H1 (cell line): Measurements from ENCODE around the gene OOSP4A. TPM values are rescaled to one million over a fixed set of nuclear protein-coding genes. Genes with fewer than 3 reads are reported as not detected.

Source experiments
- CTCF ChIA-PET: fragments of 300-600 bp; sonication (Branson Sonifier 250); formaldehyde crosslinking; loops from one replicate; lab custom pipeline; 2021; ENCODE audit not compliant: partially characterized antibody; lab: Charles Lee
- POLR2A ChIA-PET: fragments of 300-600 bp; sonication (Branson Sonifier 250); formaldehyde crosslinking; loops from one replicate; lab custom pipeline; 2021; ENCODE audit warnings: inconsistent platforms; ENCODE audit not compliant: partially characterized antibody; lab: Charles Lee
- DNase-seq, 2 experiments: peaks; one replicate each; pipeline versions ENCODE4 v3.0.0 to v3.0.0-alpha.2; 2010 to 2022; ENCODE audit warnings: low spot score in 2 of 2, low read depth in 1 of 2, mixed read lengths in 1 of 2
- FAIRE-seq: peaks from 2 replicates; lab custom pipeline; 2011; peaks lifted over from hg19 to GRCh38; lab: Jason Lieb, UNC
- H2AFZ ChIP-seq: 2 replicates; pipeline ENCODE4 v1.8.1; 2012; ENCODE audit warnings: low read length, inconsistent platforms
- H2AK5ac ChIP-seq: 2 replicates; pipeline ENCODE4 v1.6.1; 2013; ENCODE audit warnings: low read depth, low read length
- H2BK120ac ChIP-seq: replicated peaks from 2 replicates; pipeline ENCODE3; 2013; ENCODE audit warnings: low read depth, low read length, inconsistent platforms
- H2BK12ac ChIP-seq: 2 replicates; pipeline ENCODE4 v1.6.1; 2013; ENCODE audit warnings: low read depth, low read length
- H2BK15ac ChIP-seq: 2 replicates; pipeline ENCODE4 v1.6.1; 2013; ENCODE audit warnings: low read length
- H2BK20ac ChIP-seq: 2 replicates; pipeline ENCODE4 v1.6.1; 2013; ENCODE audit warnings: low read length
- H2BK5ac ChIP-seq: 2 replicates; pipeline ENCODE4 v1.6.1; 2013; ENCODE audit warnings: low read depth, low read length
- H3K14ac ChIP-seq: 2 replicates; pipeline ENCODE4 v1.6.1; 2013; ENCODE audit warnings: inconsistent platforms; ENCODE audit not compliant: insufficient read length
- H3K18ac ChIP-seq: 2 replicates; pipeline ENCODE4 v1.6.1; 2013; ENCODE audit warnings: low read length; ENCODE audit errors: extremely low read depth
- H3K23ac ChIP-seq: 2 replicates; pipeline ENCODE4 v1.6.1; 2013; ENCODE audit warnings: inconsistent platforms; ENCODE audit not compliant: insufficient read length
- H3K23me2 ChIP-seq: 2 replicates; pipeline ENCODE4 v1.6.1; 2013; ENCODE audit warnings: low read depth, low read length
- H3K27ac ChIP-seq: 2 replicates; pipeline ENCODE4 v1.6.1; 2011; ENCODE audit warnings: low read depth, low read length, inconsistent platforms
- H3K27me3 ChIP-seq, 4 experiments: replicated peaks in 1 of 4; 1 replicate in 1 of 4; 2 replicates in 3 of 4; pipeline versions ENCODE4 v1.6.1 to v1.8.1; 2011 to 2013; ENCODE audit warnings: low read length in 3 of 4, mild to moderate bottlenecking in 3 of 4, inconsistent platforms in 2 of 4, mixed read lengths in 2 of 4, moderate library complexity in 1 of 4; ENCODE audit not compliant: control insufficient read depth in 3 of 4, insufficient read depth in 3 of 4; ENCODE audit errors: extremely low read depth in 1 of 4
- H3K36me3 ChIP-seq, 4 experiments: 2 replicates each; pipeline versions ENCODE4 v1.6.1 to v1.8.1; 2011 to 2013; ENCODE audit warnings: mild to moderate bottlenecking in 4 of 4, low read length in 3 of 4, moderate library complexity in 2 of 4, control low read depth in 1 of 4, inconsistent platforms in 1 of 4; ENCODE audit not compliant: insufficient read depth in 4 of 4, control insufficient read depth in 2 of 4
- H3K4ac ChIP-seq: replicated peaks from 2 replicates; pipeline ENCODE3; 2013; ENCODE audit warnings: low read length, low read depth, mixed read lengths, inconsistent platforms; ENCODE audit not compliant: insufficient read length
- H3K4me1 ChIP-seq, 4 experiments: replicated peaks in 1 of 4; 1 replicate in 1 of 4; 2 replicates in 3 of 4; pipeline versions ENCODE4 v1.6.1 to v1.8.1; 2011 to 2013; ENCODE audit warnings: low read length in 3 of 4, inconsistent platforms in 2 of 4, mixed read lengths in 1 of 4; ENCODE audit not compliant: insufficient read depth in 4 of 4, control insufficient read depth in 3 of 4
- H3K4me2 ChIP-seq, 2 experiments: 2 replicates each; pipeline versions ENCODE4 v1.6.1 to v1.8.1; 2011 to 2013; ENCODE audit warnings: low read depth in 2 of 2, low read length in 2 of 2, control low read depth in 1 of 2, inconsistent platforms in 1 of 2, mild to moderate bottlenecking in 1 of 2; ENCODE audit not compliant: insufficient read depth in 1 of 2
- H3K4me3 ChIP-seq, 4 experiments: fragments of 200-600, 300-600 bp in 1 of 4; sonication (generic), shearing (Covaris generic), sonication (Bioruptor Twin) in 1 of 4; 2 replicates each; pipeline versions ENCODE4 v1.5.1 to v1.8.1; 2011 to 2016; ENCODE audit warnings: low read length in 4 of 4, low read depth in 3 of 4, control low read depth in 2 of 4, inconsistent platforms in 2 of 4, mild to moderate bottlenecking in 2 of 4, mixed read lengths in 1 of 4, moderate library complexity in 1 of 4; ENCODE audit not compliant: insufficient read depth in 2 of 4; ENCODE audit errors: extremely low read depth in 1 of 4
- H3K56ac ChIP-seq: replicated peaks from 2 replicates; pipeline ENCODE3; 2013; ENCODE audit warnings: low read depth, mild to moderate bottlenecking, mixed read lengths, low read length, inconsistent platforms; ENCODE audit not compliant: insufficient read length
- H3K79me1 ChIP-seq: 2 replicates; pipeline ENCODE4 v1.6.1; 2013; ENCODE audit warnings: low read depth, low read length, control low read depth
- H3K79me2 ChIP-seq, 2 experiments: 2 replicates each; pipeline versions ENCODE4 v1.6.1 to v1.8.1; 2012 to 2013; ENCODE audit warnings: low read length in 2 of 2, mild to moderate bottlenecking in 2 of 2, inconsistent platforms in 1 of 2; ENCODE audit not compliant: insufficient read depth in 2 of 2, control insufficient read depth in 1 of 2
- H3K9ac ChIP-seq, 4 experiments: replicated peaks in 1 of 4; 1 replicate in 1 of 4; 2 replicates in 3 of 4; pipeline versions ENCODE4 v1.6.1 to v1.8.1; 2011 to 2013; ENCODE audit warnings: low read depth in 3 of 4, low read length in 3 of 4, control low read depth in 2 of 4, mild to moderate bottlenecking in 2 of 4, moderate library complexity in 2 of 4, inconsistent platforms in 1 of 4; ENCODE audit errors: extremely low read depth in 1 of 4
- H3K9me3 ChIP-seq, 2 experiments: 2 replicates each; pipeline versions ENCODE4 v1.6.1 to v1.8.1; 2012 to 2013; ENCODE audit warnings: mild to moderate bottlenecking in 2 of 2, moderate library complexity in 2 of 2, control low read depth in 1 of 2, inconsistent platforms in 1 of 2, low read depth in 1 of 2, low read length in 1 of 2, mixed read lengths in 1 of 2; ENCODE audit not compliant: insufficient read depth in 2 of 2
- H4K20me1 ChIP-seq, 2 experiments: replicated peaks in 1 of 2; 2 replicates each; pipeline versions ENCODE3 to v1.8.1; 2011 to 2013; ENCODE audit warnings: inconsistent platforms in 2 of 2, low read length in 2 of 2, mild to moderate bottlenecking in 1 of 2; ENCODE audit not compliant: insufficient read depth in 2 of 2, control insufficient read depth in 1 of 2
- H4K5ac ChIP-seq: 2 replicates; pipeline ENCODE4 v1.6.1; 2013; ENCODE audit warnings: low read length, low read depth, mixed read lengths, inconsistent platforms; ENCODE audit not compliant: insufficient read length
- H4K8ac ChIP-seq: 2 replicates; pipeline ENCODE4 v1.8.0; 2013; ENCODE audit warnings: mild to moderate bottlenecking, moderate library complexity, low read length, inconsistent platforms; ENCODE audit not compliant: insufficient read depth; ENCODE audit errors: extremely low read depth
- H4K91ac ChIP-seq: replicated peaks from 2 replicates; pipeline ENCODE3; 2013; ENCODE audit warnings: low read length, mixed read lengths, inconsistent platforms; ENCODE audit not compliant: insufficient read length
- KDM4A ChIP-seq: IDR thresholded peaks from one replicate; pipeline ENCODE4 v1.7.1; 2012; ENCODE audit warnings: low read depth, mild to moderate bottlenecking, moderate library complexity, low read length, inconsistent platforms; ENCODE audit not compliant: severe bottlenecking
- USF2 ChIP-seq: IDR thresholded peaks from 2 replicates; pipeline ENCODE4 v1.6.1; 2011; ENCODE audit warnings: low read length, improper control_type of control experiment
- ZNF274 ChIP-seq: IDR thresholded peaks from 2 replicates; pipeline ENCODE4 v1.7.0; 2012; ENCODE audit warnings: low read length, borderline replicate concordance; ENCODE audit errors: extremely low read depth
- WGBS, 2 experiments: shearing (Covaris generic) in 1 of 2; methylation state at CpG; one replicate each; pipeline versions ENCODE4 v1.1.6 to v1.1.7; 2013 to 2015; ENCODE audit warnings: low lambda C conversion rate in 2 of 2, mixed read lengths in 2 of 2, inconsistent platforms in 1 of 2, low coverage in 1 of 2, missing lambda C conversion rate in 1 of 2; ENCODE audit not compliant: insufficient replicate concordance in 2 of 2, insufficient coverage in 1 of 2, insufficient read length in 1 of 2; ENCODE audit errors: extremely low coverage in 1 of 2, missing lambda C conversion rate in 1 of 2; 5-methylcytosine and 5-hydroxymethylcytosine counted together
- polyA plus RNA-seq, 7 experiments: library from polyadenylated mRNA; depleted of rRNA in 3 of 7; stranded (reverse) in 5 of 7; unstranded in 2 of 7; fragments of >200 nt in 5 of 7; fragments of 200-250 nt in 2 of 7; gene quantifications; 1 replicate in 5 of 7; 2 replicates in 1 of 7; 4 replicates in 1 of 7; pipeline versions ENCODE4 v1.2.1 to v1.2.3, GENCODE V29; 2011 to 2013; ENCODE audit warnings: missing spikeins in 2 of 7, mixed read lengths in 2 of 7
- total RNA-seq: library from RNA; stranded (reverse); fragmentation: NEBNext Ultra II Directional; extraction: Animal tissue kit (Norgen Biotek cat#: 25700); gene quantifications from 2 replicates; pipeline ENCODE4 v1.2.1, GENCODE V29; 2021
- TF ChIP-seq, protein P1 (sequence below): IDR thresholded peaks from 2 replicates; pipeline ENCODE4 v1.6.1; 2012; ENCODE audit warnings: inconsistent platforms

Gene OOSP4A
- total and polyA plus RNA-seq, 2 of the 8 experiments (the other 6 are each of a cell fraction or from before 2014, with no cell fraction given) = not detected

DNA sequence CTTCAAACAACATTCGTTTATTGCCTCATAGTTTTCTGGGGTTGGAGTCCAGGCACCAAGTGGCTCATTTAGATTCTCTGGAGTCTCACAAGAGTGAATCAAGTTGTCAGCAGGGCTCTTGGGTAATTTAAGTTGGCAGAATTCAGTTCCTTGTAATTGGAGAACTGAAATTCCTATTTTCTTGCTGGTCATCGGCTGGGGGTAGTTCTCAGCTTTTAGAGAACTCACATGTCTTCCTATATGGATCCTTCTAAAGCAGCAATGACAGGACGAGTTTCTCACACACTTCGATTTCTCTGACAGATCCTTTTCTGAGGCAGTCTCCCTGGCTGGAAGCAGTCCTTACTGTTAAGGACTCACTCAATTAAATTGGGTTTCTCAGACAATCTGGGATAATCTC, 35.9 kb downstream of the OOSP4A start:
- Histone ChIP-seq H3K23ac (no peak overlapping the region), H3K27me3 (no peaks in the 10 kb centered on the region), H2BK5ac (no peak overlapping the region), H3K4me2 (no peak overlapping the region), H3K27ac (no peak overlapping the region), H3K56ac (no peak overlapping the region), H4K20me1 (no peaks in the 10 kb centered on the region), H2AFZ (no peak overlapping the region), H2AK5ac (no peak overlapping the region), H3K9me3 (no peaks in the 10 kb centered on the region), H4K5ac (no peak overlapping the region), H2BK15ac (no peak overlapping the region), H3K14ac (no peak overlapping the region), H2BK20ac (no peak overlapping the region), H4K8ac (no peak overlapping the region), H3K4ac (no peak overlapping the region), H3K36me3 (no peaks in the 10 kb centered on the region), H3K9ac (no peak overlapping the region), H2BK12ac (no peak overlapping the region), H3K4me1 (no peaks in the 10 kb centered on the region), H3K18ac (no peak overlapping the region), H4K91ac (no peak overlapping the region), H2BK120ac (no peak overlapping the region), H3K23me2 (no peaks in the 10 kb centered on the region), H3K79me2 (no peaks in the 10 kb centered on the region), H3K4me3 (no peak overlapping the region), H3K79me1 (no peaks in the 10 kb centered on the region)
- ChIA-PET POLR2A (no interaction called here), CTCF (no interaction called here)
- FAIRE-seq (no peak), DNase-seq (no peak)
- TF ChIP-seq KDM4A (no peak), ZNF274 (peak; percentile 47; the same call in 1 of the 2 replicates), USF2 (no peak)
- TF ChIP-seq, protein P1, sequence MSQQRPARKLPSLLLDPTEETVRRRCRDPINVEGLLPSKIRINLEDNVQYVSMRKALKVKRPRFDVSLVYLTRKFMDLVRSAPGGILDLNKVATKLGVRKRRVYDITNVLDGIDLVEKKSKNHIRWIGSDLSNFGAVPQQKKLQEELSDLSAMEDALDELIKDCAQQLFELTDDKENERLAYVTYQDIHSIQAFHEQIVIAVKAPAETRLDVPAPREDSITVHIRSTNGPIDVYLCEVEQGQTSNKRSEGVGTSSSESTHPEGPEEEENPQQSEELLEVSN = no peak
- WGBS, 2 experiments = 90% methylated on average over 4 of the region's 4 CpGs; no CpG with 5 or more reads in 1 of the 2 experiments
